ENCODE results near the gene NPW.

GRCh38 chr16:2042986-2043666 is 23.5 kb downstream of the NPW start:
- no peak for TF ChIP-seq EZH2phosphoT487 (IDR thresholded peaks at IDR 0.05; ENCODE audit: insufficient read depth, low read depth)
- no peak for TF ChIP-seq EZH2 (IDR thresholded peaks at IDR 0.05; ENCODE audit: insufficient read depth, poor library complexity, severe bottlenecking)

Data from GM23248 (cell line).